Upper lobe of right lung (tissue), 1 donor: ENCODE data around the gene FBL. TPM values are rescaled to one million over a fixed set of nuclear protein-coding genes. Genes with fewer than 3 reads are reported as not detected.

Experiments used
- ATAC-seq: fragments of 200-7000 bp; cut with Tn5 transposase; one replicate; pipeline ENCODE4 v1.9.1; 2020; ENCODE audit warnings: mild to moderate bottlenecking, moderate library complexity
- DNase-seq: peaks from one replicate; pipeline ENCODE4 v3.0.0-alpha.2; 2020
- H3K27ac ChIP-seq: fragments of 200-600 bp; one replicate; pipeline ENCODE4 v1.8.0; 2022
- H3K27me3 ChIP-seq: fragments of 200-600 bp; one replicate; pipeline ENCODE4 v1.8.0; 2022; ENCODE audit warnings: mild to moderate bottlenecking
- H3K36me3 ChIP-seq: fragments of 200-600 bp; one replicate; pipeline ENCODE4 v1.8.0; 2022
- H3K4me1 ChIP-seq: fragments of 200-600 bp; one replicate; pipeline ENCODE4 v1.8.0; 2022
- H3K4me3 ChIP-seq: fragments of 200-600 bp; one replicate; pipeline ENCODE4 v1.8.0; 2022; ENCODE audit warnings: mild to moderate bottlenecking
- H3K9me3 ChIP-seq: fragments of 200-600 bp; one replicate; pipeline ENCODE4 v1.8.0; 2022
- intact Hi-C: fragments of 100-400 bp; cut with DNase I; formaldehyde crosslinking; loops from one replicate; pipeline ENCODE4 v1.11.0; 2022
- total RNA-seq: library from RNA; stranded (reverse); fragmentation: NEBNext Ultra II Directional; extraction: Animal tissue kit (Norgen Biotek cat#: 25700); gene quantifications from one replicate; pipeline ENCODE4 v1.2.1, GENCODE V29; 2021
- TF ChIP-seq, protein P1 (sequence below): fragments of 200-600 bp; IDR thresholded peaks from one replicate; pipeline ENCODE4 v1.8.0; 2022; ENCODE audit warnings: antibody characterized with exemption
- donor health status: DM: no; HTN: yes; CAD: no; lungs with severe emphysema.

Gene FBL
- total RNA-seq, 1 donor from 2014 or later: 123 TPM

DNA sequence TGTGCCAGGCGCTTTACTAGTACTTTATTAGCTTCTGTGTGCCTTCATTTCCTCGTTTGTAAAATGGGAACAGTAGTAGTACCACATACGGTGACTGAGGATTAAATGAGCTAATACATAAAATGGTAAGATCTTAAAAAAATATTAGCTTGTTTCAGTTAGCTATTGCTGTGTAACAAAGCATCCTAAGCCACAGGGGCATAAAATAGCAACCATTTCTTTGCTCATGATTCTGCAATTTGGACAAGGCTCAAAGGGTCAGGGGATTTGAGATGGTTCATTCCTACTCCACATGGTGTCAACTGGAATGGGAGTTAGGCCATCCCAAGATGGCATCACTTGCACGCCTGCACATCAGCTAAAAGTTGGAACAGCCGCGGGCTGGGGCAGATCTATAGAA is 25.5 kb downstream of the FBL start:
- Histone ChIP-seq H3K27me3 (no peaks in the 10 kb centered on the region), H3K27ac (no peak overlapping the region), H3K4me1 (peaks cover 10% of the 10 kb centered on the region), H3K4me3 (no peak overlapping the region), H3K36me3 (peaks cover 8% of the 10 kb centered on the region), H3K9me3 (no peaks in the 10 kb centered on the region)
- no peak for DNase-seq
- ATAC-seq: no peak
- intact Hi-C loops: no loop called here
- TF ChIP-seq, protein P1, sequence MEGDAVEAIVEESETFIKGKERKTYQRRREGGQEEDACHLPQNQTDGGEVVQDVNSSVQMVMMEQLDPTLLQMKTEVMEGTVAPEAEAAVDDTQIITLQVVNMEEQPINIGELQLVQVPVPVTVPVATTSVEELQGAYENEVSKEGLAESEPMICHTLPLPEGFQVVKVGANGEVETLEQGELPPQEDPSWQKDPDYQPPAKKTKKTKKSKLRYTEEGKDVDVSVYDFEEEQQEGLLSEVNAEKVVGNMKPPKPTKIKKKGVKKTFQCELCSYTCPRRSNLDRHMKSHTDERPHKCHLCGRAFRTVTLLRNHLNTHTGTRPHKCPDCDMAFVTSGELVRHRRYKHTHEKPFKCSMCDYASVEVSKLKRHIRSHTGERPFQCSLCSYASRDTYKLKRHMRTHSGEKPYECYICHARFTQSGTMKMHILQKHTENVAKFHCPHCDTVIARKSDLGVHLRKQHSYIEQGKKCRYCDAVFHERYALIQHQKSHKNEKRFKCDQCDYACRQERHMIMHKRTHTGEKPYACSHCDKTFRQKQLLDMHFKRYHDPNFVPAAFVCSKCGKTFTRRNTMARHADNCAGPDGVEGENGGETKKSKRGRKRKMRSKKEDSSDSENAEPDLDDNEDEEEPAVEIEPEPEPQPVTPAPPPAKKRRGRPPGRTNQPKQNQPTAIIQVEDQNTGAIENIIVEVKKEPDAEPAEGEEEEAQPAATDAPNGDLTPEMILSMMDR: no peak

- H3K27ac ChIP-seq: no peak overlapping the region
- H3K27me3 ChIP-seq: no peaks in the 10 kb centered on the region
- no peak for ATAC-seq
- H3K9me3 ChIP-seq: no peaks in the 10 kb centered on the region
- no peak for DNase-seq
- H3K4me3 ChIP-seq: no peak overlapping the region
- intact Hi-C loops: no loop called here
- TF ChIP-seq, protein P1: no peak
- peaks cover 5% of the 10 kb centered on the region for H3K36me3 ChIP-seq
- peaks cover 6% of the 10 kb centered on the region for H3K4me1 ChIP-seq
Measured at GRCh38 chr19:39819786-39820185, 26.4 kb downstream of the FBL start.

DNA sequence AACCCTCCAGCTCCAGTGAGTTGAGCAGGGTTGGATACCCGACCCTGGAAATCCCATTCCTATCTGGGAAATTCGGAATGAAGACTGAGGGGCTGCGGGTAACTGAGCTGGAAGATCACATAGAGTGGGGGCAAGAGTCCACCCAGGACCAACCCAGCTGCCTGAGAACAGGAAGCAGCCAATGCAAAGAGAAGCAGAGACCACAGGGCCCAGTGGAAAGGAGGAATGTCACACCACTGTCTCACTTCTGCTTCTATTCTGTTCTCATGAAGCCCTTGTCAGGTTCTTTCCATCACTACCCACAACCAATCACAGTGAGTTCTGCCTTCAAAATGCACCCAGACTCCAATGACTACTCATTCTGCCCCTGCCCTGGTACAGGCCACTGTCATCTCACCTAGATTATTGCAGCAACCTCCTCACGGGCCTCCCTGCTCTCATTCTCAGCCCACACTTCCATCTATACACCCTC is 27.5 kb downstream of the FBL start:
- H3K27ac ChIP-seq: no peak overlapping the region
- TF ChIP-seq, protein P1: no peak
- intact Hi-C loops: no loop called here
- no peak overlapping the region for H3K4me3 ChIP-seq
- H3K36me3 ChIP-seq: peaks cover 5% of the 10 kb centered on the region
- H3K9me3 ChIP-seq: no peaks in the 10 kb centered on the region
- peaks cover 1% of the 10 kb centered on the region for H3K4me1 ChIP-seq
- DNase-seq: no peak
- H3K27me3 ChIP-seq: no peaks in the 10 kb centered on the region
- no peak for ATAC-seq

DNA sequence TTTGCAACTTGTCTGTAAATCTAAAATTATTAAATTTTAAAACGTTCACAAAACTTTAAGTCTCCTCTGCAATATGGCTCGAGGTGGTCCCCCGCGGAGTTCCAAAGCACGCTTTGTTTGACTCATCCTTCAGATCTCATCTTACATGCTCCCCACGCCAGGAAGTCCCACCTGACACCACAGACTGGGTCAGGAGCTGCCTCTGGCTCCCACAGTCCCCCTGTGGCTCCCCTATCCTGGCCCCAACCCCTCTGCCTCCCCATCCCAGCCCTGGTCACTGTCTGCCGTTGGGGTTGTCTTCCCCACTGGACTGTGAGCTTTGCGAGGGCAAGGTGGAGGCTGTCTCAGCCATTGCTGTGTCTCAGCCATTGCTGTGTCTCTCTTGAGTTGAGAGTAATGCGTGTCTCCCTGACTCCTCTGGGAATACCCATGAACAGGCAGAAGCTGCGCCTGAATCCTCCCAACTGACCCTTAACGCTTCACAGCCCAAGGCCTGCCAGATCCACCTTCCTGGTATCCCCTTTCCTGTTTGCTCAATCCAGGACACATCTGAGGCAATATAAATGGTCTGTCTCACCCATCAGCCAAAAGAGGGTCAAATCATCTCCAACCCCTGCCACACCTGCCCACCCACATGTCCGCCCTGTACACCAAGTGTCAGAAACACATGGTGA is 28.2 kb downstream of the FBL start:
- no peak for ATAC-seq
- Histone ChIP-seq H3K27me3 (no peaks in the 10 kb centered on the region), H3K4me3 (no peak overlapping the region), H3K9me3 (no peaks in the 10 kb centered on the region), H3K4me1 (no peaks in the 10 kb centered on the region), H3K27ac (no peak overlapping the region), H3K36me3 (peaks cover 5% of the 10 kb centered on the region)
- DNase-seq: no peak
- TF ChIP-seq, protein P1: no peak
- intact Hi-C loops: no loop called here

GRCh38 chr19:39816287-39817048 is 29.7 kb downstream of the FBL start:
- Histone ChIP-seq H3K4me1 (no peaks in the 10 kb centered on the region), H3K4me3 (no peak overlapping the region), H3K27me3 (no peaks in the 10 kb centered on the region), H3K36me3 (peaks cover 5% of the 10 kb centered on the region), H3K27ac (no peak overlapping the region), H3K9me3 (no peaks in the 10 kb centered on the region)
- no peak for DNase-seq
- ATAC-seq: no peak
- TF ChIP-seq, protein P1: no peak
- intact Hi-C loops: no loop called here
